Spinal cord (tissue), 10 donors: ENCODE results near the gene FHL1. TPM values are rescaled to one million over a fixed set of nuclear protein-coding genes. Genes with fewer than 3 reads are reported as not detected.

Source experiments
- DNase-seq, 6 donors: peaks; one replicate each; pipeline versions ENCODE4 v3.0.0 to v3.0.0-alpha.2; 2013 to 2015; ENCODE audit warnings: low spot score in 6 of 6, low read depth in 4 of 6
- H3K27ac ChIP-seq: one replicate; pipeline ENCODE4 v1.5.1; 2013; ENCODE audit warnings: low read depth, low read length, control low read depth
- H3K27me3 ChIP-seq: one replicate; pipeline ENCODE4 v1.6.1; 2013; ENCODE audit warnings: low read length; ENCODE audit not compliant: control insufficient read depth, insufficient read depth
- H3K36me3 ChIP-seq: one replicate; pipeline ENCODE4 v1.6.1; 2013; ENCODE audit warnings: low read length; ENCODE audit not compliant: control insufficient read depth, insufficient read depth
- H3K4me1 ChIP-seq: one replicate; pipeline ENCODE4 v1.6.1; 2013; ENCODE audit warnings: low read length; ENCODE audit not compliant: control insufficient read depth, insufficient read depth
- H3K4me3 ChIP-seq: one replicate; pipeline ENCODE4 v1.5.1; 2013; ENCODE audit warnings: low read depth, low read length, control low read depth
- H3K9me3 ChIP-seq: one replicate; pipeline ENCODE4 v1.6.1; 2013; ENCODE audit warnings: low read length; ENCODE audit not compliant: control insufficient read depth, insufficient read depth
- WGBS: methylation state at CpG from one replicate; pipeline ENCODE4 v1.1.5; 2013; ENCODE audit warnings: missing lambda C conversion rate; ENCODE audit not compliant: insufficient coverage; 5-methylcytosine and 5-hydroxymethylcytosine counted together
- polyA plus RNA-seq, 2 donors: library from polyadenylated mRNA; unstranded; fragments of 120-200 nt; gene quantifications; one replicate each; pipeline ENCODE4 v1.2.1, GENCODE V29; 2013; ENCODE audit not compliant: insufficient read length in 2 of 2
- total RNA-seq, 2 donors: library from RNA; depleted of rRNA in 1 of 2; stranded (reverse); fragments of 120-200 nt in 1 of 2; fragments of >200 nt in 1 of 2; gene quantifications; one replicate each; pipeline versions ENCODE4 v1.2.3 to v1.2.4, GENCODE V29; 2013 to 2014
- donor health status: healthy.

FHL1 gene
- total and polyA plus RNA-seq, 4 donors, result 178 to 429 (median 281) TPM

DNA sequence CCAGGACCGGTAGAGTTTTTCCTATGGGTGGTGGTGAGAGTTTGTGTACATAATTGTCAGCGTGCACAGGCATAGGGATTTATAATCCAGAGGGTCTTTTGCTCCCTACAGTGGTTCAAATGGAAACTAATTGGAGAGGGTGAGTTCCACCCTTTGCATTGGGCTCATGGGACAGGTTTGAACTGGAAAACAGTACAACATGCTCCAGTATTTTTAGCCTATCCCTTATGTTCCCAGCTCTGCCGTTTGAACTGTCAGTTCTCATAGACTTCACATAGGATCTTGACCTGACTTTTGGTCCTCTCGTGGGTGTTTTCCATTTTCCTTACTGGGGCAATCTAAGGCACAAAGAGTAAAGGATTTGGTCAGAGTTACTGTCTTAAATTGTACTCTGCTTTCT lies 31.8 kb downstream of the FHL1 start:
- Histone ChIP-seq H3K4me1 (no peaks in the 10 kb centered on the region), H3K27me3 (peaks cover 2% of the 10 kb centered on the region), H3K36me3 (no peaks in the 10 kb centered on the region), H3K4me3 (no peak overlapping the region), H3K27ac (no peak overlapping the region), H3K9me3 (no peaks in the 10 kb centered on the region)
- 57% methylated on average over 2 of the region's 4 CpGs for WGBS
- no peak for DNase-seq

GRCh38 chrX:136182414-136182813 lies 35.1 kb downstream of the FHL1 start:
- peak in 1 of 6 donors; percentile 24 for DNase-seq
- WGBS, result 50% methylated on average over 1 of the region's 3 CpGs
- Histone ChIP-seq H3K4me1 (no peaks in the 10 kb centered on the region), H3K27me3 (no peaks in the 10 kb centered on the region), H3K4me3 (no peak overlapping the region), H3K36me3 (no peaks in the 10 kb centered on the region), H3K9me3 (no peaks in the 10 kb centered on the region), H3K27ac (no peak overlapping the region)

GRCh38 chrX:136183172-136183571 lies 35.8 kb downstream of the FHL1 start:
- no peak for DNase-seq
- no CpG with 5 or more reads among the region's 4 CpGs for WGBS
- H3K4me3 ChIP-seq, result no peak overlapping the region
- no peaks in the 10 kb centered on the region for H3K9me3 ChIP-seq
- no peak overlapping the region for H3K27ac ChIP-seq
- H3K36me3 ChIP-seq, result no peaks in the 10 kb centered on the region
- H3K27me3 ChIP-seq, result no peaks in the 10 kb centered on the region
- no peaks in the 10 kb centered on the region for H3K4me1 ChIP-seq

GRCh38 chrX:136183917-136184316 lies 36.6 kb downstream of the FHL1 start:
- no peak overlapping the region for H3K27ac ChIP-seq
- WGBS, result no CpG with 5 or more reads among the region's 1 CpG
- H3K36me3 ChIP-seq, result no peaks in the 10 kb centered on the region
- no peaks in the 10 kb centered on the region for H3K4me1 ChIP-seq
- H3K27me3 ChIP-seq, result no peaks in the 10 kb centered on the region
- H3K9me3 ChIP-seq, result no peaks in the 10 kb centered on the region
- no peak for DNase-seq
- no peak overlapping the region for H3K4me3 ChIP-seq

DNA sequence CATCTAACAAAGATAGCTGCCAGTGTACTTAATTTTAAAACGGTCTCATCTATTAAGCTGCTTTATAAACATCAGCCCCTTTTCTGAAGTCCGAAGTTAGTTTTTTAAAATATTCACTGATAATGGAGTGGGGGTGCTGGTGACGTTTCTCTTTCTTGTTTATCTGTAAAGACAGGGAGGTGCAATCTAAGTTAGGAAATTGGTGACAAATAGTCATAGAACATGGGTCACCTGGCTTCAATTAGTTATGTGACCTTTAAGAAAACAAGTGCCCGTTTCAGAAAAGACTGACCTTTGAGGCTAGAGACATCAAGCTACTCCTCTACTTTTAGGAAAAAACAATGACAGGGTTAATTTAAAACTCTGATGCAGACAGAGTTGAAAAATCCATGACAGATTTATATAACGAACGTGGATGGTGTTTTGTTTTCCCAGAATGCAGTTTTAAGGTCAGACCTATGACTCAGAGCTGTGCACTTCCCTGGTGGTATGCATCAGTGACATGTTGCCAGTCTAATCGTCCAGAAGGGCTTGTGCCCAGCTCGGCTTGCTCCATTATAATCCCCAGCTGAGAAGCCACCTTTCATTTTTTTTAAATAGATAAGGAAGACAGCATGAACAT lies 38.2 kb downstream of the FHL1 start:
- no peak overlapping the region for H3K27ac ChIP-seq

DNA sequence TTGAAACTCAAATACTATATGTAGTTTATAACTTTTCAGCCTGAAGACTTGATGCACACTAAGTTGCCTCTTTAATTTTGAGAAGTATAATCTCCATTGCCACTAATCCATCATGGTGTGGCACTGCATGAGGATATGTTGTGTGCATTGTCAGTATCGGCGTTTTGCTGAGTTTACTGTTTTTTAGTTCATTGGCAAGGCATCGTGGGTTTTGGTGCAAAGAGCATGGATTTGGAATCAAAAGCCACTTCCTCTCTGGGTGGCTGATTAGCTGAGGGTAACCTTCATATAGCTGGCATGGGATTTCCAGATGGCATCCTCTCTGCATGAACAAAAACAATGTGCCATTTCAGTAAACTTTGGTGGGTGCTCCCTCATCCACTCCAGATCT lies 38.7 kb downstream of the FHL1 start:
- Histone ChIP-seq H3K4me3 (no peak overlapping the region), H3K27me3 (no peaks in the 10 kb centered on the region), H3K36me3 (no peaks in the 10 kb centered on the region), H3K9me3 (no peaks in the 10 kb centered on the region), H3K4me1 (no peaks in the 10 kb centered on the region), H3K27ac (no peak overlapping the region)
- DNase-seq, result no peak
- 52% methylated on average over 2 of the region's 3 CpGs for WGBS

More for the DNA sequence above, 38.2 kb downstream of the FHL1 start:
- Histone ChIP-seq H3K27me3 (no peaks in the 10 kb centered on the region), H3K4me1 (no peaks in the 10 kb centered on the region), H3K4me3 (no peak overlapping the region), H3K9me3 (no peaks in the 10 kb centered on the region), H3K36me3 (no peaks in the 10 kb centered on the region)
- no CpG with 5 or more reads among the region's 8 CpGs for WGBS
- no peak for DNase-seq

GRCh38 chrX:136189222-136189621 lies 41.9 kb downstream of the FHL1 start:
- Histone ChIP-seq H3K27me3 (peaks cover 2% of the 10 kb centered on the region), H3K4me1 (no peaks in the 10 kb centered on the region), H3K27ac (no peak overlapping the region), H3K9me3 (no peaks in the 10 kb centered on the region), H3K36me3 (no peaks in the 10 kb centered on the region), H3K4me3 (no peak overlapping the region)
- no CpG with 5 or more reads among the region's 2 CpGs for WGBS
- no peak for DNase-seq

GRCh38 chrX:136190038-136190713 lies 42.8 kb downstream of the FHL1 start:
- no peaks in the 10 kb centered on the region for H3K9me3 ChIP-seq
- no peaks in the 10 kb centered on the region for H3K36me3 ChIP-seq
- H3K4me1 ChIP-seq, result no peaks in the 10 kb centered on the region
- WGBS, result 75% methylated on average over 7 of the region's 10 CpGs
- peaks cover 2% of the 10 kb centered on the region for H3K27me3 ChIP-seq
- H3K27ac ChIP-seq, result no peak overlapping the region
- DNase-seq, result no peak
- H3K4me3 ChIP-seq, result no peak overlapping the region

DNA sequence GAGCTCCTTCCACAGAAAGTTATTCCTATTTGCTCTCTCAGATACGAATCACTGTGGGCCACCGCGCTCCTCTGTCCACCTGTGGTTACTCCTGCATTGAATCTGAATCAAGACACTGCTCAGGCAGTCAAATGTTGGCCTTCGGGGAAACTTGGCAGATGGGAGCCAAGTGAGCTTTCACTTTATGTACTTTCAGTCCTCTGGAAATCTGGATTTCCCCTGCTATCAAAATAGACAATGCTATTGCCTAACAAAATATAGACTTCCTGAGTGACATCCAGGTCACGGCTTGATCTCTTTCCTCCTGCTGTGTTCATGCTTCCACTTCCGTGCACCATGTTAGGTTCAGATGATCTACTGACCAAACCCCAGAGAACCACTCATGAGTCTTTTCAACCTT lies 43.8 kb downstream of the FHL1 start:
- DNase-seq, result no peak
- H3K4me3 ChIP-seq, result no peak overlapping the region
- H3K27me3 ChIP-seq, result peaks cover 2% of the 10 kb centered on the region
- H3K4me1 ChIP-seq, result no peaks in the 10 kb centered on the region
- H3K9me3 ChIP-seq, result no peaks in the 10 kb centered on the region
- H3K36me3 ChIP-seq, result no peaks in the 10 kb centered on the region
- H3K27ac ChIP-seq, result no peak overlapping the region
- 69% methylated on average over 5 of the region's 6 CpGs for WGBS

DNA sequence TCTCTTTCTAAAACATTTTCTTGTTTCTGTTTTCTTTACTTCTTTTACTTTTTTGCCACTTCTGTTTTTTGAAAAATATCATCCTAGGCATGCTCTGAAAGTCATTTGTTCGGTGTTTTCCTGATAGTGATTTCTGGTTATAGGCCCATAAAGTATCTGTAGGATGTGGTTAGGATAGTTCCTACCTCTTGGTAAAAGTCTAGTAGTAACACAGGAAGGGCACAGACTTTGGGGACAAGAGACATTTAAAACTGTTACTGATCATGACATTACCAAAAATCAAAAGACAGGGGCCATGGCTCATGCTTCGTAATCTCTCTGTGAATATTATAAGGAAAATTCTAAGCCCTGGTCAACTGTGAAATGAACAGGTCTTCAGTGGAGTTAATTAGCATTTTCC lies 44.8 kb downstream of the FHL1 start:
- no peak for DNase-seq
- no peaks in the 10 kb centered on the region for H3K4me1 ChIP-seq
- 57% methylated on average over 1 of the region's 2 CpGs for WGBS
- no peak overlapping the region for H3K27ac ChIP-seq
- H3K27me3 ChIP-seq, result peaks cover 2% of the 10 kb centered on the region
- H3K9me3 ChIP-seq, result no peaks in the 10 kb centered on the region
- H3K36me3 ChIP-seq, result no peaks in the 10 kb centered on the region
- no peak overlapping the region for H3K4me3 ChIP-seq
